Activated CD4-positive, alpha-beta memory T cell treated with anti-CD3 and anti-CD28 coated beads, Interleukin-2, amount 10 ng/mL, durations not matched to agents 7 days and 5 days (primary cell): Measurements from ENCODE around the gene MLX. TPM values are rescaled to one million over a fixed set of nuclear protein-coding genes. Genes with fewer than 3 reads are reported as not detected.
"Not testable (repeated sequence)": the region's sequence is repeated elsewhere in the genome, so short reads cannot be mapped to it uniquely, and the experiment has no call there.

ENCODE experiments used
- CTCF ChIA-PET: fragments of 350-600 bp; sonication (Branson Sonifier 250); formaldehyde crosslinking; loops from one replicate; lab custom pipeline; 2021; ENCODE audit warnings: antibody characterized with exemption, inconsistent platforms; lab: Charles Lee
- POLR2A ChIA-PET: fragments of 350-600 bp; sonication (Branson Sonifier 250); formaldehyde crosslinking; loops from one replicate; lab custom pipeline; 2021; ENCODE audit warnings: antibody characterized with exemption; lab: Charles Lee
- DNase-seq: peaks from one replicate; pipeline ENCODE4 v3.0.0-alpha.2; 2020
- H3K27ac Mint-ChIP-seq: one replicate; pipeline ENCODE4 v1.8.0; 2021; ENCODE audit warnings: mild to moderate bottlenecking, mixed read lengths
- H3K27me3 Mint-ChIP-seq: one replicate; pipeline ENCODE4 v1.8.0; 2021; ENCODE audit warnings: mixed read lengths
- H3K36me3 Mint-ChIP-seq: one replicate; pipeline ENCODE4 v1.8.0; 2021; ENCODE audit warnings: low read depth, mixed read lengths
- H3K4me1 Mint-ChIP-seq: one replicate; pipeline ENCODE4 v1.8.0; 2021; ENCODE audit warnings: mixed read lengths
- H3K4me3 Mint-ChIP-seq: one replicate; pipeline ENCODE4 v1.8.0; 2021; ENCODE audit warnings: mild to moderate bottlenecking, mixed read lengths
- H3K9me3 Mint-ChIP-seq: one replicate; pipeline ENCODE4 v1.8.0; 2021; ENCODE audit warnings: mixed read lengths
- total RNA-seq, 2 experiments: library from RNA; stranded (reverse); gene quantifications; one replicate each; pipeline ENCODE4 v1.2.3, GENCODE V29; 2021

The MLX gene
- total RNA-seq, 2 experiments from 2014 or later, result 52.2 to 53.8 TPM

GRCh38 chr17:42618442-42619150, 51.7 kb downstream of the MLX start:
- Mint-ChIP-seq H3K36me3 (peaks cover 22% of the 10 kb centered on the region), H3K4me3 (no peak overlapping the region), H3K27me3 (no peaks in the 10 kb centered on the region), H3K4me1 (peaks cover 12% of the 10 kb centered on the region), H3K9me3 (no peaks in the 10 kb centered on the region), H3K27ac (no peak overlapping the region)
- POLR2A ChIA-PET, result interaction anchor here (0.8 kb wide), 1 partner anchor 14 kb away, joined by 3 read pairs; no protein-coding TSS in a partner anchor
- no peak for DNase-seq
- CTCF ChIA-PET, result no interaction called here

DNA sequence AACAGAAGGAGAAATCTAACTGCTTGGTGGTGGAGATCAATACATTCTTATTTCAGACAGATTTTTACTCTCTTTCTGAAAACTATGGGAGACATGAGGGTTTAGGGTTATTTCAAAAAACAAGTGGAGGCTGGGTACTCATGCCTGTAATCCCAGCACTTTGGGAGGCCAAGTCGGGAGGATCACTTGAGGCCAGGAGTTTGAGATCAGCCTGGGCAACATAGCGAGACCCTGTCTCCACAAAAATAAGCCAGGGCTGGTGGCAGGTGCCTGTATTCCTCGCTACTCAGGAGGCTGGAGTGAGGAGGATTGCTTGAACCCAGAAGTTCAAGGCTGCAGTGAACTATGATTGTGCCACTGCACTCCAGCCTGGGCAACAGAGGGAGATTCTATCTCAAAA, 55.1 kb downstream of the MLX start:
- H3K27ac Mint-ChIP-seq, POLR2A ChIA-PET, H3K27me3 Mint-ChIP-seq, H3K9me3 Mint-ChIP-seq, H3K4me3 Mint-ChIP-seq, DNase-seq, H3K36me3 Mint-ChIP-seq: not testable (repeated sequence)
- H3K4me1 Mint-ChIP-seq, result peaks cover 13% of the 10 kb centered on the region
- CTCF ChIA-PET, result interaction anchor here (0.5 to 1.2 kb wide), 2 partner anchors 202 to 287 kb away, joined by 3 read pairs; partner anchors contain the start of gene BECN1

Other genes starting within 250 kb of the MLX start
- 100 to 1,000 TPM; 130 to 135 TPM for gene STAT3, start 178.7 kb upstream of the MLX start, total RNA-seq
- gene CAVIN1, start 143.8 kb upstream of the MLX start, total RNA-seq, result 1 to 10 TPM; 1.0 to 1.1 TPM
- gene ATP6V0A1, start 108.2 kb upstream of the MLX start, total RNA-seq, result 1 to 10 TPM; 5.8 to 8.6 TPM
- gene NAGLU, start 30.9 kb upstream of the MLX start, total RNA-seq, result 10 to 100 TPM; 15.9 to 17.5 TPM
- under 1 TPM; 0.73 to 0.76 TPM for gene HSD17B1, start 14.2 kb upstream of the MLX start, total RNA-seq
- 10 to 100 TPM; 80.1 to 84.3 TPM for gene COASY, start 5.0 kb upstream of the MLX start, total RNA-seq
- gene PSMC3IP, start 10.6 kb downstream of the MLX start, total RNA-seq, result 10 to 100 TPM; 14.7 to 16.1 TPM
- gene RETREG3, start 42.3 kb downstream of the MLX start, total RNA-seq, result 10 to 100 TPM; 73.9 to 75.5 TPM
- 10 to 100 TPM; 53.3 to 56.3 TPM for gene TUBG1, start 42.6 kb downstream of the MLX start, total RNA-seq
- 1 to 10 TPM; 7.2 to 7.5 TPM for gene TUBG2, start 92.2 kb downstream of the MLX start, total RNA-seq
- 1 to 10 TPM; 1.8 to 3.1 TPM for gene PLEKHH3, start 109.9 kb downstream of the MLX start, total RNA-seq
- 1 to 10 TPM in 1 of 2 experiments, under 1 TPM in 1; 0.68 to 1.1 TPM for gene CCR10, start 114.7 kb downstream of the MLX start, total RNA-seq
- 1 to 10 TPM; 1.2 TPM for gene CNTNAP1, start 115.4 kb downstream of the MLX start, total RNA-seq
- gene EZH1, start 177.9 kb downstream of the MLX start, total RNA-seq, result 10 to 100 TPM; 51.9 to 55.3 TPM
- not detected for gene RAMP2, start 194.1 kb downstream of the MLX start, total RNA-seq
- 10 to 100 TPM; 52.8 to 53.0 TPM for gene VPS25, start 206.3 kb downstream of the MLX start, total RNA-seq
- gene WNK4, start 213.5 kb downstream of the MLX start, total RNA-seq, result under 1 TPM; 0.18 to 0.20 TPM
- 10 to 100 TPM; 35.1 to 37.0 TPM for gene COA3, start 231.6 kb downstream of the MLX start, total RNA-seq
- not detected for gene CNTD1, start 231.8 kb downstream of the MLX start, total RNA-seq